PC-9 (cell line): ENCODE results near the gene CEP72. TPM values are rescaled to one million over a fixed set of nuclear protein-coding genes. Genes with fewer than 3 reads are reported as not detected.
"Not testable (repeated sequence)": the region's sequence is repeated elsewhere in the genome, so short reads cannot be mapped to it uniquely, and the experiment has no call there.

Source experiments
- BruUV-seq: library from RNA; stranded (reverse); fragments of 400-500 nt; replicated peaks from 2 replicates; lab custom pipeline; 2021; lab: Mats Ljungman, UMichigan
- CTCF ChIA-PET: fragments of 300-600 bp; sonication (Branson Sonifier 250); formaldehyde crosslinking; loops from one replicate; lab custom pipeline; 2022; ENCODE audit warnings: antibody characterized with exemption; lab: Charles Lee
- POLR2A ChIA-PET: fragments of 300-600 bp; sonication (Branson Sonifier 250); formaldehyde crosslinking; loops from one replicate; lab custom pipeline; 2022; ENCODE audit warnings: antibody characterized with exemption; ENCODE audit not compliant: unreplicated experiment; lab: Charles Lee
- DNase-seq, 2 experiments: peaks; one replicate each; pipeline versions ENCODE4 v3.0.0 to v3.0.0-alpha.2; 2015 to 2022; ENCODE audit warnings: mixed read lengths in 1 of 2
- H2AFZ ChIP-seq: fragments of 200-600 bp; sonication (generic); 2 replicates; pipeline ENCODE4 v1.8.1; 2017; ENCODE audit warnings: antibody characterized with exemption
- H3F3A ChIP-seq: fragments of 200-600 bp; sonication (generic); 2 replicates; pipeline ENCODE4 v1.8.1; 2017; ENCODE audit warnings: antibody characterized with exemption, mild to moderate bottlenecking, low read depth; ENCODE audit not compliant: insufficient read depth
- H3K27ac ChIP-seq: fragments of 200-600 bp; sonication (generic); 2 replicates; pipeline ENCODE4 v1.6.1; 2016; ENCODE audit warnings: mixed run types
- H3K27me3 ChIP-seq: fragments of 200-600 bp; sonication (generic); 2 replicates; pipeline ENCODE4 v1.6.1; 2016; ENCODE audit warnings: low read depth, mixed run types; ENCODE audit not compliant: insufficient read depth
- H3K36me3 ChIP-seq: fragments of 200-600 bp; sonication (generic); 2 replicates; pipeline ENCODE4 v1.6.1; 2016; ENCODE audit warnings: low read depth, mixed run types
- H3K4me1 ChIP-seq: fragments of 200-600 bp; sonication (generic); replicated peaks from 2 replicates; pipeline ENCODE4 v1.6.1; 2016; ENCODE audit warnings: mixed run types; ENCODE audit not compliant: insufficient read depth
- H3K4me2 ChIP-seq: fragments of 200-600 bp; sonication (generic); 2 replicates; pipeline ENCODE4 v1.6.1; 2017; ENCODE audit warnings: mixed run types
- H3K4me3 ChIP-seq: fragments of 200-600 bp; sonication (generic); 2 replicates; pipeline ENCODE4 v1.6.1; 2016; ENCODE audit warnings: mixed run types
- H3K79me2 ChIP-seq: fragments of 200-600 bp; sonication (generic); 2 replicates; pipeline ENCODE4 v1.6.1; 2017; ENCODE audit warnings: low read depth, mixed run types
- H3K9me2 ChIP-seq: fragments of 200-600 bp; sonication (generic); 2 replicates; pipeline ENCODE4 v1.8.1; 2017; ENCODE audit warnings: mild to moderate bottlenecking; ENCODE audit not compliant: insufficient read depth
- H3K9me3 ChIP-seq: fragments of 200-600 bp; sonication (generic); 2 replicates; pipeline ENCODE4 v1.8.1; 2016; ENCODE audit warnings: low read depth; ENCODE audit not compliant: insufficient read depth
- H4K20me1 ChIP-seq: fragments of 200-600 bp; sonication (generic); 2 replicates; pipeline ENCODE4 v1.8.1; 2017; ENCODE audit not compliant: insufficient read depth
- CTCF ChIP-seq: fragments of 200-600 bp; sonication (generic); conservative IDR thresholded peaks from 2 replicates; pipeline ENCODE4 v1.6.1; 2017; ENCODE audit warnings: mixed run types, antibody characterized with exemption, mild to moderate bottlenecking, moderate library complexity
- EZH2 ChIP-seq: fragments of 200-600 bp; sonication (generic); IDR thresholded peaks from 2 replicates; pipeline ENCODE4 v1.8.0; 2017; ENCODE audit warnings: antibody characterized with exemption, low read depth
- intact Hi-C: fragments of 100-400 bp; cut with micrococcal nuclease; formaldehyde crosslinking; loops from one replicate; pipeline ENCODE4 v1.10.0; 2022; ENCODE audit not compliant: unreplicated experiment
- total RNA-seq: library from RNA; stranded (reverse); gene quantifications from 2 replicates; pipeline ENCODE4 v1.2.3, GENCODE V29; 2021

Gene CEP72
- total RNA-seq, 1 experiment from 2014 or later, result 86.8 TPM

GRCh38 chr5:690293-690692, 78.2 kb downstream of the CEP72 start:
- H3K4me1 ChIP-seq, H3F3A ChIP-seq, H3K4me3 ChIP-seq, intact Hi-C loops, H4K20me1 ChIP-seq, H3K9me2 ChIP-seq, H3K4me2 ChIP-seq, DNase-seq, H3K36me3 ChIP-seq, H3K27ac ChIP-seq, CTCF ChIA-PET, H2AFZ ChIP-seq, BruUV-seq, H3K79me2 ChIP-seq, POLR2A ChIA-PET, H3K9me3 ChIP-seq: not testable (repeated sequence)
- H3K27me3 ChIP-seq, result peaks cover 26% of the 10 kb centered on the region

DNA sequence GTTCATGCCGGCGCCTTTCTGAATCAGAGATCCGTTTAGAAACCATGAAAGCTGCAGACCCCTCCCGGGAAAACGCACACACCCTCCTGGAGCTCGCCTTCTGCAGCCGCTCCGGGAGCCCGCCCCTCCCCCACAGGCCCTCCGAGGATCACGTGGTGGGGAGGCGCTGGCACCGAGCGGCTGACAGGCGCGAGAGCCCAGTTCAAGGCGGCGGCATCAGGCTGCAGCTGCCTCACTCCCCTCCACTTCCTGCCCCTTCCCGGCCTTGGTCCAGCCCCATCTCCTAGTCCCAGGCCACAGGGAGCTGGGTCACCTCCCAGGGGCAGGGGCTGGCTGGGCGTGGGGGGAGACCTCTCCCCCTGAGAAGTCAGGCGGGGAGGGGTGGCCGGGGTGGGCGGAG, 78.9 kb downstream of the CEP72 start:
- H4K20me1 ChIP-seq, H3K36me3 ChIP-seq, H3K9me3 ChIP-seq, intact Hi-C loops, H3F3A ChIP-seq, H3K79me2 ChIP-seq, BruUV-seq, DNase-seq, H3K4me1 ChIP-seq, H3K9me2 ChIP-seq, H2AFZ ChIP-seq, CTCF ChIA-PET, H3K4me3 ChIP-seq, POLR2A ChIA-PET, H3K27ac ChIP-seq, H3K4me2 ChIP-seq: not testable (repeated sequence)
- peaks cover 23% of the 10 kb centered on the region for H3K27me3 ChIP-seq

GRCh38 chr5:691817-692528, 79.8 kb downstream of the CEP72 start:
- H4K20me1 ChIP-seq, result no peaks in the 10 kb centered on the region
- no peaks in the 10 kb centered on the region for H3F3A ChIP-seq
- no peaks in the 10 kb centered on the region for H3K9me2 ChIP-seq
- no peak overlapping the region for H3K27ac ChIP-seq
- intact Hi-C loops, result no loop called here
- no peak overlapping the region for H3K4me3 ChIP-seq
- no peak overlapping the region for H2AFZ ChIP-seq
- no peaks in the 10 kb centered on the region for H3K79me2 ChIP-seq
- peaks cover 30% of the 10 kb centered on the region for H3K27me3 ChIP-seq
- no TSS peak for BruUV-seq
- POLR2A ChIA-PET, result no interaction called here
- no peaks in the 10 kb centered on the region for H3K36me3 ChIP-seq
- no peaks in the 10 kb centered on the region for H3K9me3 ChIP-seq
- no peak for DNase-seq
- peaks cover 6% of the 10 kb centered on the region; the same call in 1 of the 2 replicates for H3K4me1 ChIP-seq
- peak overlapping the region; percentile 96 for H3K4me2 ChIP-seq
- CTCF ChIA-PET, result no interaction called here
- TF ChIP-seq EZH2 (no peak), CTCF (no peak)

- POLR2A ChIA-PET, H3K36me3 ChIP-seq, H4K20me1 ChIP-seq, intact Hi-C loops, H3K9me2 ChIP-seq, H3K27ac ChIP-seq, H3K4me1 ChIP-seq, CTCF ChIA-PET, BruUV-seq, H3K9me3 ChIP-seq, H3K79me2 ChIP-seq, H3F3A ChIP-seq: not testable (repeated sequence)
- Histone ChIP-seq H3K27me3 (peaks cover 36% of the 10 kb centered on the region), H2AFZ (0 out of 2 replicates have a peak overlapping the region, but pooled peaks have one; percentile 44), H3K4me2 (peak overlapping the region; percentile 96), H3K4me3 (peak overlapping the region; percentile 56)
- TF ChIP-seq EZH2, result peak; percentile 99
- DNase-seq, result peak in 1 of 2 experiments; percentile 34
Observed at GRCh38 chr5:692529-693041, 80.4 kb downstream of the CEP72 start.

DNA sequence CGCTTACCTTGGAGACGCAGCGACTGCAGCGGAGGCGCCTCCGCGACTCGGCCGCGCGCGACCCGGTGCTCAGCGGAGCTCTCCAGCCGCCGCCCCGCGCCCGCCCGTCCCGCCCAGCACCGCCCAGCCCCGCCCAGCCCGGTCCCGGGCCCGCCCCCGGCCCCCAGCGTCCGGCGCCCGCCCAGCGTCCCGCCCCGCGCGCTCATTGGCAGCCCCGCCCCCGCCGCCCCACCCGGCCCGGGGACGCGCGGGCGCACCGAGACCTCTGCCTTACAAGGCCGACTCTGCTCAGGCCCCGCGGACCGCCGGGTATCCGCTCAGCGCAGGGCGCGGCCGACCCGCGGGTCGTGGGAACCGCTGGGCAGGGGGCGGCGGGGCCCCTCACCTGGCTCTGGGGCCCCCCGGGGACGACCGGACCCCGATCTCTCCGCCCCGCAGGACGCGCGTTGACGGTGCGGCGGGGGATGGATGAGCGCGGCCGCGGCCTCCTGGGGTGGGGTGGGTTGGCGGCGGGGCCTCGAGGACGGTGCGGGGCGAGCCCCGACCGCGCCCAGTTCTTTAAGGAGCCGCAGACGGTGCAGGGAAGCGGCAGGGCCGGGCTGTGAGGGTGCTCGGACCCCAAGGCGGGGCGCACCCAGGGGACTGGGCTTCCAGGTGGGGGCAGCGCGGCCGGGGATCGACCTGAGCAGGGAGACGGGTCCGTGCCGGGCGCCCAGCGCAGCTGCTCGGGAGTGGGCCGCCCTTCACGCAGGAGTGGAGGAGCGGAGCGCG, 81.3 kb downstream of the CEP72 start, which contains the start of gene TPPP:
Gene TPPP (minus strand): TSS at position 82 of the 771 bp plus-strand sequence. CDS start 15,292 bp downstream, outside the sequence.
- H2AFZ ChIP-seq, result 0 out of 2 replicates have a peak within 1 kb of the TSS, but pooled peaks have one; percentile 44
- POLR2A ChIA-PET, H3K9me2 ChIP-seq, H3K36me3 ChIP-seq, H3K79me2 ChIP-seq, H3K9me3 ChIP-seq, intact Hi-C loops, H3F3A ChIP-seq, H3K27ac ChIP-seq, BruUV-seq, H3K4me1 ChIP-seq, H4K20me1 ChIP-seq: not testable (repeated sequence)
- H3K4me3 ChIP-seq, result peak within 1 kb of the TSS; percentile 56
- peak in 1 of 2 experiments; percentile 88 for DNase-seq
- CTCF ChIA-PET, result interaction anchor here (0.6 kb wide), 4 partner anchors 30 to 930 kb away, joined by 3 to 9 read pairs (median 4); no protein-coding TSS in a partner anchor
- peaks cover 41% of the 10 kb centered on the region for H3K27me3 ChIP-seq
- H3K4me2 ChIP-seq, result peak within 1 kb of the TSS; percentile 96

- POLR2A ChIA-PET, H3K4me2 ChIP-seq, H4K20me1 ChIP-seq, H3K27ac ChIP-seq, H3K36me3 ChIP-seq, H3F3A ChIP-seq, CTCF ChIA-PET, H3K9me3 ChIP-seq, H3K9me2 ChIP-seq, H3K4me1 ChIP-seq, H3K4me3 ChIP-seq, DNase-seq, BruUV-seq, intact Hi-C loops, H2AFZ ChIP-seq, H3K79me2 ChIP-seq: not testable (repeated sequence)
- H3K27me3 ChIP-seq, result peaks cover 47% of the 10 kb centered on the region
Observed at GRCh38 chr5:694042-694431, 81.9 kb downstream of the CEP72 start.
